H1 (cell line): ENCODE measurements around the gene DPP3. TPM values are rescaled to one million over a fixed set of nuclear protein-coding genes. Genes with fewer than 3 reads are reported as not detected.

Experiments
- CTCF ChIA-PET: fragments of 300-600 bp; sonication (Branson Sonifier 250); formaldehyde crosslinking; loops from one replicate; lab custom pipeline; 2021; ENCODE audit not compliant: partially characterized antibody; lab: Charles Lee
- POLR2A ChIA-PET: fragments of 300-600 bp; sonication (Branson Sonifier 250); formaldehyde crosslinking; loops from one replicate; lab custom pipeline; 2021; ENCODE audit warnings: inconsistent platforms; ENCODE audit not compliant: partially characterized antibody; lab: Charles Lee
- DNase-seq, 2 experiments: peaks; one replicate each; pipeline versions ENCODE4 v3.0.0 to v3.0.0-alpha.2; 2010 to 2022; ENCODE audit warnings: low spot score in 2 of 2, low read depth in 1 of 2, mixed read lengths in 1 of 2
- FAIRE-seq: peaks from 2 replicates; lab custom pipeline; 2011; peaks lifted over from hg19 to GRCh38; lab: Jason Lieb, UNC
- H2AFZ ChIP-seq: 2 replicates; pipeline ENCODE4 v1.8.1; 2012; ENCODE audit warnings: low read length, inconsistent platforms
- H2AK5ac ChIP-seq: 2 replicates; pipeline ENCODE4 v1.6.1; 2013; ENCODE audit warnings: low read depth, low read length
- H2BK120ac ChIP-seq: replicated peaks from 2 replicates; pipeline ENCODE3; 2013; ENCODE audit warnings: low read depth, low read length, inconsistent platforms
- H2BK12ac ChIP-seq: 2 replicates; pipeline ENCODE4 v1.6.1; 2013; ENCODE audit warnings: low read depth, low read length
- H2BK15ac ChIP-seq: 2 replicates; pipeline ENCODE4 v1.6.1; 2013; ENCODE audit warnings: low read length
- H2BK20ac ChIP-seq: 2 replicates; pipeline ENCODE4 v1.6.1; 2013; ENCODE audit warnings: low read length
- H2BK5ac ChIP-seq: 2 replicates; pipeline ENCODE4 v1.6.1; 2013; ENCODE audit warnings: low read depth, low read length
- H3K14ac ChIP-seq: 2 replicates; pipeline ENCODE4 v1.6.1; 2013; ENCODE audit warnings: inconsistent platforms; ENCODE audit not compliant: insufficient read length
- H3K18ac ChIP-seq: 2 replicates; pipeline ENCODE4 v1.6.1; 2013; ENCODE audit warnings: low read length; ENCODE audit errors: extremely low read depth
- H3K23ac ChIP-seq: 2 replicates; pipeline ENCODE4 v1.6.1; 2013; ENCODE audit warnings: inconsistent platforms; ENCODE audit not compliant: insufficient read length
- H3K23me2 ChIP-seq: 2 replicates; pipeline ENCODE4 v1.6.1; 2013; ENCODE audit warnings: low read depth, low read length
- H3K27ac ChIP-seq: 2 replicates; pipeline ENCODE4 v1.6.1; 2011; ENCODE audit warnings: low read depth, low read length, inconsistent platforms
- H3K27me3 ChIP-seq, 4 experiments: replicated peaks in 1 of 4; 1 replicate in 1 of 4; 2 replicates in 3 of 4; pipeline versions ENCODE4 v1.6.1 to v1.8.1; 2011 to 2013; ENCODE audit warnings: low read length in 3 of 4, mild to moderate bottlenecking in 3 of 4, inconsistent platforms in 2 of 4, mixed read lengths in 2 of 4, moderate library complexity in 1 of 4; ENCODE audit not compliant: control insufficient read depth in 3 of 4, insufficient read depth in 3 of 4; ENCODE audit errors: extremely low read depth in 1 of 4
- H3K36me3 ChIP-seq, 4 experiments: 2 replicates each; pipeline versions ENCODE4 v1.6.1 to v1.8.1; 2011 to 2013; ENCODE audit warnings: mild to moderate bottlenecking in 4 of 4, low read length in 3 of 4, moderate library complexity in 2 of 4, control low read depth in 1 of 4, inconsistent platforms in 1 of 4; ENCODE audit not compliant: insufficient read depth in 4 of 4, control insufficient read depth in 2 of 4
- H3K4ac ChIP-seq: replicated peaks from 2 replicates; pipeline ENCODE3; 2013; ENCODE audit warnings: low read length, low read depth, mixed read lengths, inconsistent platforms; ENCODE audit not compliant: insufficient read length
- H3K4me1 ChIP-seq, 4 experiments: replicated peaks in 1 of 4; 1 replicate in 1 of 4; 2 replicates in 3 of 4; pipeline versions ENCODE4 v1.6.1 to v1.8.1; 2011 to 2013; ENCODE audit warnings: low read length in 3 of 4, inconsistent platforms in 2 of 4, mixed read lengths in 1 of 4; ENCODE audit not compliant: insufficient read depth in 4 of 4, control insufficient read depth in 3 of 4
- H3K4me2 ChIP-seq, 2 experiments: 2 replicates each; pipeline versions ENCODE4 v1.6.1 to v1.8.1; 2011 to 2013; ENCODE audit warnings: low read depth in 2 of 2, low read length in 2 of 2, control low read depth in 1 of 2, inconsistent platforms in 1 of 2, mild to moderate bottlenecking in 1 of 2; ENCODE audit not compliant: insufficient read depth in 1 of 2
- H3K4me3 ChIP-seq, 4 experiments: fragments of 200-600, 300-600 bp in 1 of 4; sonication (generic), shearing (Covaris generic), sonication (Bioruptor Twin) in 1 of 4; 2 replicates each; pipeline versions ENCODE4 v1.5.1 to v1.8.1; 2011 to 2016; ENCODE audit warnings: low read length in 4 of 4, low read depth in 3 of 4, control low read depth in 2 of 4, inconsistent platforms in 2 of 4, mild to moderate bottlenecking in 2 of 4, mixed read lengths in 1 of 4, moderate library complexity in 1 of 4; ENCODE audit not compliant: insufficient read depth in 2 of 4; ENCODE audit errors: extremely low read depth in 1 of 4
- H3K56ac ChIP-seq: replicated peaks from 2 replicates; pipeline ENCODE3; 2013; ENCODE audit warnings: low read depth, mild to moderate bottlenecking, mixed read lengths, low read length, inconsistent platforms; ENCODE audit not compliant: insufficient read length
- H3K79me1 ChIP-seq: 2 replicates; pipeline ENCODE4 v1.6.1; 2013; ENCODE audit warnings: low read depth, low read length, control low read depth
- H3K79me2 ChIP-seq, 2 experiments: 2 replicates each; pipeline versions ENCODE4 v1.6.1 to v1.8.1; 2012 to 2013; ENCODE audit warnings: low read length in 2 of 2, mild to moderate bottlenecking in 2 of 2, inconsistent platforms in 1 of 2; ENCODE audit not compliant: insufficient read depth in 2 of 2, control insufficient read depth in 1 of 2
- H3K9ac ChIP-seq, 4 experiments: replicated peaks in 1 of 4; 1 replicate in 1 of 4; 2 replicates in 3 of 4; pipeline versions ENCODE4 v1.6.1 to v1.8.1; 2011 to 2013; ENCODE audit warnings: low read depth in 3 of 4, low read length in 3 of 4, control low read depth in 2 of 4, mild to moderate bottlenecking in 2 of 4, moderate library complexity in 2 of 4, inconsistent platforms in 1 of 4; ENCODE audit errors: extremely low read depth in 1 of 4
- H3K9me3 ChIP-seq, 2 experiments: 2 replicates each; pipeline versions ENCODE4 v1.6.1 to v1.8.1; 2012 to 2013; ENCODE audit warnings: mild to moderate bottlenecking in 2 of 2, moderate library complexity in 2 of 2, control low read depth in 1 of 2, inconsistent platforms in 1 of 2, low read depth in 1 of 2, low read length in 1 of 2, mixed read lengths in 1 of 2; ENCODE audit not compliant: insufficient read depth in 2 of 2
- H4K20me1 ChIP-seq, 2 experiments: replicated peaks in 1 of 2; 2 replicates each; pipeline versions ENCODE3 to v1.8.1; 2011 to 2013; ENCODE audit warnings: inconsistent platforms in 2 of 2, low read length in 2 of 2, mild to moderate bottlenecking in 1 of 2; ENCODE audit not compliant: insufficient read depth in 2 of 2, control insufficient read depth in 1 of 2
- H4K5ac ChIP-seq: 2 replicates; pipeline ENCODE4 v1.6.1; 2013; ENCODE audit warnings: low read length, low read depth, mixed read lengths, inconsistent platforms; ENCODE audit not compliant: insufficient read length
- H4K8ac ChIP-seq: 2 replicates; pipeline ENCODE4 v1.8.0; 2013; ENCODE audit warnings: mild to moderate bottlenecking, moderate library complexity, low read length, inconsistent platforms; ENCODE audit not compliant: insufficient read depth; ENCODE audit errors: extremely low read depth
- H4K91ac ChIP-seq: replicated peaks from 2 replicates; pipeline ENCODE3; 2013; ENCODE audit warnings: low read length, mixed read lengths, inconsistent platforms; ENCODE audit not compliant: insufficient read length
- BRCA1 ChIP-seq: IDR thresholded peaks from 2 replicates; pipeline ENCODE4 v1.6.1; 2012; ENCODE audit warnings: low read depth, low read length, improper control_type of control experiment
- GABPA ChIP-seq: IDR thresholded peaks from 2 replicates; pipeline ENCODE4 v1.6.1; 2011; ENCODE audit warnings: mild to moderate bottlenecking, low read length, moderate library complexity, borderline replicate concordance; ENCODE audit not compliant: insufficient read depth
- GTF2F1 ChIP-seq: IDR thresholded peaks from 2 replicates; pipeline ENCODE4 v1.6.1; 2012; ENCODE audit warnings: low read depth, low read length, improper control_type of control experiment, borderline replicate concordance
- HDAC2 ChIP-seq, 2 experiments: fragments of 300-600 bp in 1 of 2; sonication (generic) in 1 of 2; IDR thresholded peaks; 2 replicates each; pipeline ENCODE4 v1.6.1; 2011 to 2012; ENCODE audit warnings: low read depth in 2 of 2, low read length in 2 of 2, mild to moderate bottlenecking in 2 of 2, moderate library complexity in 2 of 2, borderline replicate concordance in 1 of 2, inconsistent platforms in 1 of 2
- KDM1A ChIP-seq: fragments of 200-600, 300-600 bp; sonication (generic); IDR thresholded peaks from 2 replicates; pipeline ENCODE4 v1.7.1; 2016; ENCODE audit warnings: mild to moderate bottlenecking, low read length, borderline replicate concordance
- MAX ChIP-seq: IDR thresholded peaks from 2 replicates; pipeline ENCODE4 v1.6.1; 2012; ENCODE audit warnings: inconsistent platforms
- POLR2AphosphoS5 ChIP-seq: IDR thresholded peaks from 2 replicates; pipeline ENCODE4 v1.6.1; 2011; ENCODE audit warnings: low read depth, low read length
- RAD21 ChIP-seq, 2 experiments: IDR thresholded peaks in 1 of 2; conservative IDR thresholded peaks in 1 of 2; 2 replicates each; pipeline ENCODE4 v1.6.1; 2011; ENCODE audit warnings: low read depth in 2 of 2, low read length in 2 of 2, improper control_type of control experiment in 1 of 2, inconsistent platforms in 1 of 2, mild to moderate bottlenecking in 1 of 2, moderate library complexity in 1 of 2
- ZNF274 ChIP-seq: IDR thresholded peaks from 2 replicates; pipeline ENCODE4 v1.7.0; 2012; ENCODE audit warnings: low read length, borderline replicate concordance; ENCODE audit errors: extremely low read depth
- WGBS, 2 experiments: shearing (Covaris generic) in 1 of 2; methylation state at CpG; one replicate each; pipeline versions ENCODE4 v1.1.6 to v1.1.7; 2013 to 2015; ENCODE audit warnings: low lambda C conversion rate in 2 of 2, mixed read lengths in 2 of 2, inconsistent platforms in 1 of 2, low coverage in 1 of 2, missing lambda C conversion rate in 1 of 2; ENCODE audit not compliant: insufficient replicate concordance in 2 of 2, insufficient coverage in 1 of 2, insufficient read length in 1 of 2; ENCODE audit errors: extremely low coverage in 1 of 2, missing lambda C conversion rate in 1 of 2; 5-methylcytosine and 5-hydroxymethylcytosine counted together
- polyA plus RNA-seq, 7 experiments: library from polyadenylated mRNA; depleted of rRNA in 3 of 7; stranded (reverse) in 5 of 7; unstranded in 2 of 7; fragments of >200 nt in 5 of 7; fragments of 200-250 nt in 2 of 7; gene quantifications; 1 replicate in 5 of 7; 2 replicates in 1 of 7; 4 replicates in 1 of 7; pipeline versions ENCODE4 v1.2.1 to v1.2.3, GENCODE V29; 2011 to 2013; ENCODE audit warnings: missing spikeins in 2 of 7, mixed read lengths in 2 of 7
- total RNA-seq: library from RNA; stranded (reverse); fragmentation: NEBNext Ultra II Directional; extraction: Animal tissue kit (Norgen Biotek cat#: 25700); gene quantifications from 2 replicates; pipeline ENCODE4 v1.2.1, GENCODE V29; 2021

DPP3 gene
- total and polyA plus RNA-seq, 2 of the 8 experiments (the other 6 are each of a cell fraction or from before 2014, with no cell fraction given): 75.1 to 82.7 TPM

- H3K79me1 ChIP-seq: no peaks in the 10 kb centered on the region
- H4K91ac ChIP-seq: no peak overlapping the region
- FAIRE-seq (peak; percentile 66), DNase-seq (peak in 1 of 2 experiments; percentile 75)
- H2BK5ac ChIP-seq: 0 out of 2 replicates have a peak overlapping the region, but pooled peaks have one; percentile 83
- no peak overlapping the region for H3K4ac ChIP-seq
- H3K4me2 ChIP-seq: peak overlapping the region; percentile 84
- H3K27me3 ChIP-seq: no peaks in the 10 kb centered on the region
- H3K56ac ChIP-seq: no peak overlapping the region
- H3K4me1 ChIP-seq: peaks cover 0 to 6% (median under 1%) of the 10 kb centered on the region in 4 experiments; a peak in 3 of 7 replicates
- H3K79me2 ChIP-seq: no peaks in the 10 kb centered on the region
- no peak overlapping the region for H4K8ac ChIP-seq
- no peak overlapping the region for H2BK120ac ChIP-seq
- H2AK5ac ChIP-seq: no peak overlapping the region
- no peak overlapping the region for H4K5ac ChIP-seq
- no peak overlapping the region for H3K23ac ChIP-seq
- H4K20me1 ChIP-seq: peaks cover 2% of the 10 kb centered on the region in 2 experiments
- H3K18ac ChIP-seq: no peak overlapping the region
- no peak overlapping the region for H3K14ac ChIP-seq
- no peak overlapping the region for H2BK12ac ChIP-seq
- peaks cover 5% of the 10 kb centered on the region; the same call in 1 of the 2 replicates for H3K23me2 ChIP-seq
- POLR2A ChIA-PET: interaction anchor here (1.0 to 6.1 kb wide), 12 partner anchors 11 to 199 kb away, joined by 3 to 85 read pairs (median 10); partner anchors contain the start of genes MRPL11, NPAS4, PELI3 and RBM4B
- peak overlapping the region; percentile 76 to 94 (median 90) for H3K4me3 ChIP-seq
- H3K36me3 ChIP-seq: peaks cover 0 to 6% (median 0%) of the 10 kb centered on the region in 4 experiments; a peak in 3 of 8 replicates
- H2AFZ ChIP-seq: no peak overlapping the region
- H2BK15ac ChIP-seq: no peak overlapping the region
- no peak overlapping the region for H2BK20ac ChIP-seq
- WGBS, 2 experiments: 57% methylated on average over 8 of the region's 8 CpGs; no CpG with 5 or more reads in 1 of the 2 experiments
- no peaks in the 10 kb centered on the region for H3K9me3 ChIP-seq
- 0 out of 2 replicates have a peak overlapping the region, but pooled peaks have one; percentile 83 for H3K27ac ChIP-seq
- CTCF ChIA-PET: interaction anchor here (1.0 to 2.7 kb wide), 20 partner anchors 9 to 199 kb away, joined by 3 to 25 read pairs (median 4); partner anchors contain the start of genes MRPL11, NPAS4, RBM4B and ZDHHC24
- no peak overlapping the region; a peak in 1 of 7 replicates for H3K9ac ChIP-seq
- TF ChIP-seq RAD21 (IDR thresholded peaks at IDR 0.05 in 1 of 2, conservative IDR thresholded peaks at IDR 0.05 in 1 of 2; ENCODE audit: low read depth in 2 of 2, low read length in 2 of 2) (peak; percentile 85 to 89), ZNF274 (no peak), POLR2AphosphoS5 (peak; percentile 14; the same call in 1 of the 2 replicates), KDM1A (peak; percentile 99), BRCA1 (no peak), MAX (peak; percentile 23; the same call in 1 of the 2 replicates), GTF2F1 (no peak), HDAC2 (IDR thresholded peaks at IDR 0.05; ENCODE audit: borderline replicate concordance in 1 of 2, low read depth in 2 of 2, low read length in 2 of 2) (peak in 1 of 2 experiments; percentile 96; a peak in 1 of 4 replicates), GABPA (no peak)
Observed at GRCh38 chr11:66478729-66479393, 1.4 kb upstream of the DPP3 start.
